ENCODE data around the gene PRIM2.
"Not testable (repeated sequence)": the region's sequence is repeated elsewhere in the genome, so short reads cannot be mapped to it uniquely, and the experiment has no call there.

GRCh38 chr6:57510390-57510789 lies 193.0 kb downstream of the PRIM2 start:
- not testable (repeated sequence) for TF ChIP-seq MYNN (IDR thresholded peaks at IDR 0.05); MYNN (CRISPR knock-in tag; IDR thresholded peaks at IDR 0.05); ZNF165 (CRISPR knock-in tag; IDR thresholded peaks at IDR 0.05; ENCODE audit: borderline replicate concordance); GATAD2A (IDR thresholded peaks at IDR 0.05); PML (IDR thresholded peaks at IDR 0.05; ENCODE audit: low read length)
